HCT116 (cell line): ENCODE measurements around the gene GNA15. TPM values are rescaled to one million over a fixed set of nuclear protein-coding genes. Genes with fewer than 3 reads are reported as not detected.

Source experiments
- ATAC-seq: fragments of 200-7000 bp; cut with Tn5 transposase; 2 replicates; pipeline ENCODE4 v1.9.1; 2020; ENCODE audit warnings: mild to moderate bottlenecking, moderate library complexity
- BruUV-seq: library from RNA; stranded (reverse); fragments of 400-500 nt; replicated peaks from 2 replicates; lab custom pipeline; 2021; lab: Mats Ljungman, UMichigan
- CTCF ChIA-PET: fragments of 300-600 bp; sonication (Branson Sonifier 250); formaldehyde crosslinking; loops from one replicate; lab custom pipeline; 2021; ENCODE audit warnings: antibody characterized with exemption; lab: Charles Lee
- POLR2A ChIA-PET: fragments of 300-600, 350-600 bp; sonication (Branson Sonifier 250); formaldehyde crosslinking; loops from one replicate; lab custom pipeline; 2021; ENCODE audit warnings: antibody characterized with exemption; lab: Charles Lee
- RAD21 ChIA-PET, 2 experiments: fragments of 300-600 bp; sonication (Branson Sonifier 250); formaldehyde crosslinking; loops; one replicate each; lab custom pipeline; 2023; ENCODE audit warnings: low total read pairs in 2 of 2; ENCODE audit not compliant: uncharacterized antibody in 2 of 2, unreplicated experiment in 2 of 2, low non-redundant PET in 1 of 2; lab: Charles Lee
- DNase-seq: peaks from one replicate; pipeline ENCODE4 v3.0.0-alpha.2; 2010; ENCODE audit warnings: low read depth, low spot score
- H2AFZ ChIP-seq: fragments of 200-600 bp; shearing (Covaris generic), sonication (generic); 2 replicates; pipeline ENCODE4 v1.6.1; 2017; ENCODE audit warnings: low read depth, mixed run types, mixed read lengths, antibody characterized with exemption, low read length; ENCODE audit not compliant: poor library complexity, severe bottlenecking
- H3K27ac ChIP-seq: 2 replicates; pipeline ENCODE4 v1.5.1; 2012; ENCODE audit warnings: low read depth, low read length
- H3K27me3 ChIP-seq: fragments of 200-600 bp; sonication (generic); 2 replicates; pipeline ENCODE4 v1.6.1; 2016; ENCODE audit warnings: mixed run types, low read length, mixed read lengths; ENCODE audit not compliant: insufficient read depth
- H3K36me3 ChIP-seq, 2 experiments: fragments of 200-500 bp in 1 of 2; fragments of 200-600 bp in 1 of 2; sonication (Bioruptor generic) in 1 of 2; sonication (generic) in 1 of 2; 2 replicates each; pipeline versions ENCODE4 v1.5.1 to v1.6.1; 2014 to 2016; ENCODE audit warnings: low read length in 2 of 2, inconsistent platforms in 1 of 2, mixed read lengths in 1 of 2, mixed run types in 1 of 2; ENCODE audit not compliant: insufficient read depth in 2 of 2, control insufficient read depth in 1 of 2
- H3K4me1 ChIP-seq, 2 experiments: fragments of 200-600 bp in 1 of 2; sonication (generic) in 1 of 2; 2 replicates each; pipeline versions ENCODE4 v1.5.1 to v1.6.1; 2012 to 2017; ENCODE audit warnings: low read length in 2 of 2, inconsistent platforms in 1 of 2, mild to moderate bottlenecking in 1 of 2, mixed read lengths in 1 of 2, mixed run types in 1 of 2, moderate library complexity in 1 of 2; ENCODE audit not compliant: insufficient read depth in 2 of 2, control insufficient read depth in 1 of 2
- H3K4me2 ChIP-seq: fragments of 200-600 bp; sonication (generic); 2 replicates; pipeline ENCODE4 v1.6.1; 2017; ENCODE audit warnings: mixed run types, low read length, mixed read lengths
- H3K4me3 ChIP-seq, 2 experiments: fragments of 200-600 bp in 1 of 2; sonication (generic) in 1 of 2; replicated peaks in 1 of 2; 2 replicates each; pipeline ENCODE4 v1.5.1; 2011 to 2016; ENCODE audit warnings: low read length in 2 of 2, control low read depth in 1 of 2, low read depth in 1 of 2, mild to moderate bottlenecking in 1 of 2, mixed read lengths in 1 of 2, mixed run types in 1 of 2
- H3K79me2 ChIP-seq: fragments of 200-600 bp; sonication (generic); 2 replicates; pipeline ENCODE4 v1.6.1; 2017; ENCODE audit warnings: mild to moderate bottlenecking, mixed run types, low read length, moderate library complexity, mixed read lengths; ENCODE audit not compliant: insufficient read depth
- H3K9ac ChIP-seq: fragments of 200-600 bp; sonication (generic); 2 replicates; pipeline ENCODE4 v1.6.1; 2016; ENCODE audit warnings: low read length, mixed read lengths
- H3K9me2 ChIP-seq: fragments of 200-600 bp; sonication (generic), shearing (Covaris generic); 2 replicates; pipeline ENCODE4 v1.6.1; 2017; ENCODE audit warnings: mixed run types, mild to moderate bottlenecking, moderate library complexity; ENCODE audit not compliant: insufficient read depth
- H3K9me3 ChIP-seq, 2 experiments: fragments of 200-500 bp in 1 of 2; fragments of 200-600 bp in 1 of 2; sonication (Bioruptor generic) in 1 of 2; sonication (generic) in 1 of 2; 2 replicates each; pipeline ENCODE4 v1.6.1; 2014 to 2017; ENCODE audit warnings: low read length in 2 of 2, mixed read lengths in 2 of 2, inconsistent platforms in 1 of 2, low read depth in 1 of 2, mild to moderate bottlenecking in 1 of 2, mixed run types in 1 of 2, moderate library complexity in 1 of 2; ENCODE audit not compliant: control insufficient read depth in 1 of 2, insufficient read depth in 1 of 2
- H4K20me1 ChIP-seq: fragments of 200-600 bp; sonication (generic), shearing (Covaris generic); 2 replicates; pipeline ENCODE4 v1.6.1; 2017; ENCODE audit warnings: mixed run types, mild to moderate bottlenecking, moderate library complexity; ENCODE audit not compliant: insufficient read depth
- CBX3 ChIP-seq: IDR thresholded peaks from 2 replicates; pipeline ENCODE4 v1.6.1; 2012; ENCODE audit warnings: low read depth
- CEBPB ChIP-seq: IDR thresholded peaks from 2 replicates; pipeline ENCODE4 v1.6.1; 2012; ENCODE audit warnings: low read depth
- CTCF ChIP-seq, 3 experiments: fragments of 200-600 bp in 1 of 3; sonication (generic) in 1 of 3; IDR thresholded peaks in 2 of 3; conservative IDR thresholded peaks in 1 of 3; 2 replicates each; pipeline ENCODE4 v1.5.1; 2012 to 2017; ENCODE audit warnings: low read depth in 2 of 3, low read length in 2 of 3, antibody characterized with exemption in 1 of 3, borderline replicate concordance in 1 of 3, control low read depth in 1 of 3, mild to moderate bottlenecking in 1 of 3, mixed read lengths in 1 of 3, mixed run types in 1 of 3, moderate library complexity in 1 of 3; ENCODE audit not compliant: insufficient read depth in 1 of 3
- EZH2 ChIP-seq: fragments of 200-600 bp; sonication (generic); IDR thresholded peaks from 2 replicates; pipeline ENCODE4 v1.6.1; 2017; ENCODE audit warnings: antibody characterized with exemption, mixed run types
- FOSL1 ChIP-seq: IDR thresholded peaks from 2 replicates; pipeline ENCODE4 v1.6.1; 2012; ENCODE audit warnings: low read depth
- JUND ChIP-seq: IDR thresholded peaks from 2 replicates; pipeline ENCODE4 v1.6.1; 2012
- POLR2A ChIP-seq: IDR thresholded peaks from 2 replicates; pipeline ENCODE4 v1.7.0; 2011; ENCODE audit warnings: borderline replicate concordance; ENCODE audit not compliant: insufficient read depth, insufficient read length; ENCODE audit errors: extremely low read depth
- POLR2AphosphoS5 ChIP-seq: IDR thresholded peaks from 2 replicates; pipeline ENCODE4 v1.6.1; 2011; ENCODE audit warnings: mild to moderate bottlenecking, low read depth, low read length, moderate library complexity
- RAD21 ChIP-seq: IDR thresholded peaks from 2 replicates; pipeline ENCODE4 v1.6.1; 2012; ENCODE audit warnings: low read depth, mild to moderate bottlenecking
- REST ChIP-seq: IDR thresholded peaks from 2 replicates; pipeline ENCODE4 v1.6.1; 2012; ENCODE audit warnings: low read depth
- SP1 ChIP-seq: IDR thresholded peaks from 2 replicates; pipeline ENCODE4 v1.6.1; 2012; ENCODE audit warnings: low read depth
- TCF7L2 ChIP-seq: IDR thresholded peaks from 2 replicates; pipeline ENCODE4 v1.7.0; 2011; ENCODE audit warnings: borderline replicate concordance, inconsistent platforms; ENCODE audit not compliant: insufficient read depth, insufficient read length; ENCODE audit errors: extremely low read depth
- intact Hi-C: fragments of 100-400 bp; cut with micrococcal nuclease; formaldehyde crosslinking; loops from 2 replicates; pipeline ENCODE4 v1.10.0; 2022
- total RNA-seq: library from RNA; stranded (reverse); gene quantifications from one replicate; pipeline ENCODE4 v1.2.1, GENCODE V29; 2021; ENCODE audit not compliant: unreplicated experiment

Gene GNA15
- total RNA-seq, 1 experiment from 2014 or later, result 1.5 TPM

- H2AFZ ChIP-seq, result no peak overlapping the region
- H3K36me3 ChIP-seq, result no peaks in the 10 kb centered on the region; a peak in 1 of 4 replicates
- H3K79me2 ChIP-seq, result peaks cover under 1% of the 10 kb centered on the region; the same call in 1 of the 2 replicates
- H3K4me1 ChIP-seq, result peaks cover 3% of the 10 kb centered on the region in 2 experiments; a peak in 2 of 4 replicates
- no peak overlapping the region for H3K9ac ChIP-seq
- ChIA-PET RAD21 (interaction anchor here in 1 of 2 experiments (0.7 kb wide), 1 partner anchor 160 kb away, joined by 4 read pairs; no protein-coding TSS in a partner anchor), POLR2A (no interaction called here), CTCF (no interaction called here)
- H3K27me3 ChIP-seq, result no peaks in the 10 kb centered on the region
- intact Hi-C loops, result no loop called here
- BruUV-seq, result no TSS peak
- H3K27ac ChIP-seq, result no peak overlapping the region
- H3K4me2 ChIP-seq, result no peak overlapping the region
- H3K4me3 ChIP-seq, result no peak overlapping the region
- no peak for ATAC-seq
- H3K9me3 ChIP-seq, result no peaks in the 10 kb centered on the region
- H3K9me2 ChIP-seq, result no peaks in the 10 kb centered on the region
- DNase-seq, result no peak
- TF ChIP-seq SP1, result no peak
- H4K20me1 ChIP-seq, result no peaks in the 10 kb centered on the region
These were observed 16.0 kb upstream of the GNA15 start for GRCh38 chr19:3119693-3120380.

GRCh38 chr19:3120611-3121276 lies 15.1 kb upstream of the GNA15 start:
- no peak for ATAC-seq
- no peak for TF ChIP-seq CEBPB
- TF ChIP-seq EZH2, result no peak
- TF ChIP-seq REST, result no peak
- TF ChIP-seq CBX3, result no peak
- TF ChIP-seq JUND, result no peak
- no peak for TF ChIP-seq POLR2AphosphoS5
- TF ChIP-seq RAD21, result no peak
- TF ChIP-seq FOSL1, result no peak
- no peak for TF ChIP-seq SP1
- no peak for TF ChIP-seq POLR2A
- TF ChIP-seq TCF7L2, result no peak
- no peak for TF ChIP-seq CTCF (IDR thresholded peaks at IDR 0.05 in 2 of 3, conservative IDR thresholded peaks at IDR 0.05 in 1 of 3; ENCODE audit: borderline replicate concordance in 1 of 3, insufficient read depth in 1 of 3, low read depth in 2 of 3, low read length in 2 of 3)

More at GRCh38 chr19:3120611-3121276, 15.1 kb upstream of the GNA15 start:
- intact Hi-C loops, result no loop called here
- peaks cover 3% of the 10 kb centered on the region in 2 experiments; a peak in 2 of 4 replicates for H3K4me1 ChIP-seq
- RAD21 ChIA-PET, result interaction anchor here in 1 of 2 experiments (0.7 kb wide), 1 partner anchor 161 kb away, joined by 4 read pairs; no protein-coding TSS in a partner anchor
- H3K4me2 ChIP-seq, result no peak overlapping the region
- H3K4me3 ChIP-seq, result no peak overlapping the region
- H2AFZ ChIP-seq, result no peak overlapping the region
- CTCF ChIA-PET, result no interaction called here
- no peaks in the 10 kb centered on the region for H3K9me3 ChIP-seq
- no peaks in the 10 kb centered on the region for H4K20me1 ChIP-seq
- no peaks in the 10 kb centered on the region for H3K27me3 ChIP-seq
- H3K27ac ChIP-seq, result no peak overlapping the region
- no peak for DNase-seq
- H3K79me2 ChIP-seq, result no peaks in the 10 kb centered on the region
- H3K9ac ChIP-seq, result no peak overlapping the region
- H3K9me2 ChIP-seq, result no peaks in the 10 kb centered on the region
- BruUV-seq, result no TSS peak
- no peaks in the 10 kb centered on the region; a peak in 1 of 4 replicates for H3K36me3 ChIP-seq
- POLR2A ChIA-PET, result no interaction called here
